IMR-90 (cell line): ENCODE measurements around the gene TTC39C. TPM values are rescaled to one million over a fixed set of nuclear protein-coding genes. Genes with fewer than 3 reads are reported as not detected.

ENCODE experiments used
- ATAC-seq: fragments of 200-7000 bp; cut with Tn5 transposase; 2 replicates; pipeline ENCODE4 v1.9.1; 2020; ENCODE audit warnings: low read depth, mild to moderate bottlenecking, moderate library complexity
- BruUV-seq: library from RNA; stranded (reverse); fragments of 400-500 nt; replicated peaks from 2 replicates; lab custom pipeline; 2021; lab: Mats Ljungman, UMichigan
- CTCF ChIA-PET: fragments of 300-600 bp; formaldehyde crosslinking; extraction: SDS; loops from one replicate; lab custom pipeline; 2021; ENCODE audit warnings: antibody characterized with exemption; lab: Yijun Ruan, JAX
- POLR2A ChIA-PET: fragments of 300-600 bp; sonication (Branson Sonifier 250); formaldehyde crosslinking; loops from one replicate; lab custom pipeline; 2022; ENCODE audit warnings: antibody characterized with exemption; ENCODE audit not compliant: unreplicated experiment; lab: Charles Lee
- DNase-seq: peaks from one replicate; pipeline ENCODE4 v3.0.0; 2013
- H2AFZ ChIP-seq: replicated peaks from 2 replicates; pipeline ENCODE3; 2013; ENCODE audit warnings: low read length, mild to moderate bottlenecking; ENCODE audit not compliant: poor library complexity
- H2AK5ac ChIP-seq: 2 replicates; pipeline ENCODE4 v1.6.1; 2013; ENCODE audit warnings: low read depth, low read length, inconsistent platforms
- H2AK9ac ChIP-seq: replicated peaks from 2 replicates; pipeline ENCODE3; 2013; ENCODE audit warnings: mild to moderate bottlenecking, low read depth, low read length, moderate library complexity; ENCODE audit not compliant: poor library complexity
- H2BK120ac ChIP-seq: 2 replicates; pipeline ENCODE4 v1.6.1; 2013; ENCODE audit warnings: low read depth, low read length, inconsistent platforms
- H2BK15ac ChIP-seq: 3 replicates; pipeline ENCODE4 v1.6.1; 2013; ENCODE audit warnings: low read depth, low read length, inconsistent platforms
- H2BK20ac ChIP-seq: 2 replicates; pipeline ENCODE4 v1.6.1; 2013; ENCODE audit warnings: low read depth, mild to moderate bottlenecking, inconsistent platforms, low read length, moderate library complexity
- H2BK5ac ChIP-seq: 2 replicates; pipeline ENCODE4 v1.6.1; 2013; ENCODE audit warnings: mild to moderate bottlenecking, low read depth, low read length, inconsistent platforms; ENCODE audit not compliant: poor library complexity, severe bottlenecking
- H3K14ac ChIP-seq: replicated peaks from 2 replicates; pipeline ENCODE4 v1.6.1; 2013; ENCODE audit warnings: low read depth, low read length, inconsistent platforms
- H3K18ac ChIP-seq: 2 replicates; pipeline ENCODE4 v1.6.1; 2013; ENCODE audit warnings: low read depth, low read length, control low read depth
- H3K23ac ChIP-seq: 2 replicates; pipeline ENCODE4 v1.6.1; 2013; ENCODE audit warnings: low read depth, low read length, inconsistent platforms
- H3K27ac ChIP-seq: 2 replicates; pipeline ENCODE4 v1.5.1; 2013; ENCODE audit warnings: mild to moderate bottlenecking, control low read depth, low read length; ENCODE audit not compliant: insufficient read depth
- H3K27me3 ChIP-seq: 2 replicates; pipeline ENCODE4 v1.6.1; 2013; ENCODE audit warnings: low read length; ENCODE audit not compliant: control insufficient read depth, insufficient read depth
- H3K36me3 ChIP-seq: 2 replicates; pipeline ENCODE4 v1.6.1; 2013; ENCODE audit warnings: low read length, mixed read lengths; ENCODE audit not compliant: control insufficient read depth, insufficient read depth
- H3K4ac ChIP-seq: 2 replicates; pipeline ENCODE4 v1.6.1; 2013; ENCODE audit warnings: low read depth, low read length, inconsistent platforms
- H3K4me1 ChIP-seq: 2 replicates; pipeline ENCODE4 v1.6.1; 2013; ENCODE audit warnings: low read length, mixed read lengths; ENCODE audit not compliant: control insufficient read depth, insufficient read depth
- H3K4me2 ChIP-seq: 2 replicates; pipeline ENCODE4 v1.6.1; 2013; ENCODE audit warnings: low read depth, mild to moderate bottlenecking, control low read depth, low read length, moderate library complexity
- H3K4me3 ChIP-seq: 2 replicates; pipeline ENCODE4 v1.5.1; 2013; ENCODE audit warnings: low read depth, mild to moderate bottlenecking, control low read depth, low read length, moderate library complexity; ENCODE audit not compliant: insufficient read depth
- H3K56ac ChIP-seq: 2 replicates; pipeline ENCODE4 v1.6.1; 2013; ENCODE audit warnings: low read length, inconsistent platforms; ENCODE audit not compliant: insufficient read depth; ENCODE audit errors: extremely low read depth
- H3K79me1 ChIP-seq, 2 experiments: 2 replicates each; pipeline ENCODE4 v1.6.1; 2013; ENCODE audit warnings: low read length in 2 of 2, inconsistent platforms in 1 of 2, low read depth in 1 of 2
- H3K9ac ChIP-seq: 2 replicates; pipeline ENCODE4 v1.6.1; 2013; ENCODE audit warnings: low read depth, low read length, control low read depth
- H3K9me1 ChIP-seq: 2 replicates; pipeline ENCODE4 v1.6.1; 2013; ENCODE audit warnings: low read length, inconsistent platforms; ENCODE audit not compliant: insufficient read depth
- H3K9me3 ChIP-seq: 2 replicates; pipeline ENCODE4 v1.6.1; 2013; ENCODE audit warnings: low read length; ENCODE audit not compliant: control insufficient read depth, insufficient read depth
- H4K20me1 ChIP-seq: 2 replicates; pipeline ENCODE4 v1.6.1; 2013; ENCODE audit warnings: low read length, inconsistent platforms; ENCODE audit not compliant: insufficient read depth
- H4K5ac ChIP-seq: 2 replicates; pipeline ENCODE4 v1.6.1; 2013; ENCODE audit warnings: mild to moderate bottlenecking, low read depth, low read length, control low read depth
- H4K8ac ChIP-seq, 2 experiments: 2 replicates each; pipeline ENCODE4 v1.6.1; 2013; ENCODE audit warnings: low read depth in 2 of 2, low read length in 2 of 2, control low read depth in 1 of 2, inconsistent platforms in 1 of 2
- H4K91ac ChIP-seq: 2 replicates; pipeline ENCODE4 v1.6.1; 2013; ENCODE audit warnings: low read depth, low read length, inconsistent platforms; ENCODE audit not compliant: insufficient read depth
- CHD1 ChIP-seq: IDR thresholded peaks from 2 replicates; pipeline ENCODE4 v1.6.1; 2012; ENCODE audit warnings: low read depth, low read length, improper control_type of control experiment
- CTCF ChIP-seq: conservative IDR thresholded peaks from 2 replicates; pipeline ENCODE4 v1.5.1; 2012; ENCODE audit warnings: mild to moderate bottlenecking, low read depth, low read length, improper control_type of control experiment
- ELK1 ChIP-seq: fragments of 150-350 bp; IDR thresholded peaks from 2 replicates; pipeline ENCODE4 v1.6.1; 2016; ENCODE audit warnings: low read depth, mild to moderate bottlenecking, low read length, moderate library complexity, borderline replicate concordance
- MXI1 ChIP-seq: IDR thresholded peaks from 2 replicates; pipeline ENCODE4 v1.6.1; 2012; ENCODE audit warnings: low read depth, mild to moderate bottlenecking, low read length, moderate library complexity, borderline replicate concordance
- POLR2A ChIP-seq: IDR thresholded peaks from 2 replicates; pipeline ENCODE4 v1.6.1; 2012; ENCODE audit warnings: mild to moderate bottlenecking, low read depth, low read length
- SMC3 ChIP-seq: fragments of 150-350 bp; IDR thresholded peaks from 2 replicates; pipeline ENCODE4 v1.6.1; 2016; ENCODE audit warnings: low read depth, mild to moderate bottlenecking, antibody characterized with exemption, low read length, moderate library complexity
- USF2 ChIP-seq: fragments of 150-350 bp; IDR thresholded peaks from 2 replicates; pipeline ENCODE4 v1.6.1; 2017; ENCODE audit warnings: mild to moderate bottlenecking, antibody characterized with exemption, low read length, low read depth
- WGBS, 2 experiments: methylation state at CpG; one replicate each; pipeline versions ENCODE4 v1.1.5 to v1.1.7; 2013; ENCODE audit warnings: missing lambda C conversion rate in 2 of 2; ENCODE audit not compliant: insufficient read length in 1 of 2; ENCODE audit errors: extremely low coverage in 2 of 2; 5-methylcytosine and 5-hydroxymethylcytosine counted together
- dilution Hi-C: fragments of 300-500 bp; cut with HindIII; formaldehyde crosslinking; loops from one replicate; pipeline ENCODE4 v1.14.3; 2018; ENCODE audit warnings: low sequenced_read_pairs; ENCODE audit not compliant: unreplicated experiment
- in situ Hi-C: fragments of 300-500 bp; cut with MboI; formaldehyde crosslinking; loops from 3 replicates; pipeline ENCODE4 v1.14.3; 2019; ENCODE audit warnings: low sequenced_read_pairs, inconsistent platforms, mixed read lengths
- intact Hi-C: fragments of 100-400 bp; cut with micrococcal nuclease; formaldehyde crosslinking; loops from 2 replicates; pipeline ENCODE4 v1.10.0; 2022
- polyA plus RNA-seq, 3 experiments: library from polyadenylated mRNA; depleted of rRNA; stranded (reverse); fragments of >200 nt; gene quantifications; 2 replicates each; pipeline ENCODE4 v1.2.3, GENCODE V29; 2012; ENCODE audit warnings: low replicate concordance in 1 of 3
- total RNA-seq: library from RNA; depleted of rRNA; stranded (reverse); fragments of >200 nt; gene quantifications from 2 replicates; pipeline ENCODE4 v1.2.3, GENCODE V29; 2012

The TTC39C gene
- total and polyA plus RNA-seq, 2 of the 4 experiments (the other 2 are of a cell fraction) = 8.0 to 20.8 TPM

GRCh38 chr18:24000613-24001490 lies 13.7 kb upstream of the TTC39C start:
- WGBS, 2 experiments = 94% methylated on average over 3 of the region's 8 CpGs; no CpG with 5 or more reads in 1 of the 2 experiments
- H2AK9ac ChIP-seq = no peak overlapping the region
- no TSS peak for BruUV-seq
- H3K9me3 ChIP-seq = no peaks in the 10 kb centered on the region
- intact Hi-C loops (no loop called here), in situ Hi-C loops (no loop called here), dilution Hi-C loops (no loop called here)
- DNase-seq (no peak), ATAC-seq (no peak)
- H4K20me1 ChIP-seq = no peaks in the 10 kb centered on the region
- no peak overlapping the region for H3K23ac ChIP-seq
- no peak overlapping the region for H4K5ac ChIP-seq
- H3K4me1 ChIP-seq = peaks cover 3% of the 10 kb centered on the region; the same call in 1 of the 2 replicates
- no peak overlapping the region for H2AK5ac ChIP-seq
- H2AFZ ChIP-seq = no peak overlapping the region
- no peak overlapping the region for H3K4ac ChIP-seq
- no peak overlapping the region for H3K56ac ChIP-seq
- H3K14ac ChIP-seq = no peak overlapping the region
- no peak overlapping the region for H2BK120ac ChIP-seq
- H3K9ac ChIP-seq = no peak overlapping the region
- H3K36me3 ChIP-seq = no peaks in the 10 kb centered on the region
- ChIA-PET POLR2A (no interaction called here), CTCF (no interaction called here)
- H4K91ac ChIP-seq = no peak overlapping the region
- no peak overlapping the region for H4K8ac ChIP-seq
- no peak overlapping the region for H3K27ac ChIP-seq
- H2BK5ac ChIP-seq = no peak overlapping the region
- TF ChIP-seq USF2 = no peak
- no peak for TF ChIP-seq SMC3
- TF ChIP-seq CHD1 = no peak
- no peak for TF ChIP-seq POLR2A
- no peak for TF ChIP-seq MXI1
- no peak for TF ChIP-seq ELK1
- TF ChIP-seq CTCF = no peak
- no peak overlapping the region for H3K4me2 ChIP-seq
- no peaks in the 10 kb centered on the region for H3K79me1 ChIP-seq
- H3K4me3 ChIP-seq = no peak overlapping the region
- H2BK15ac ChIP-seq = no peak overlapping the region
- no peaks in the 10 kb centered on the region for H3K27me3 ChIP-seq
- H3K9me1 ChIP-seq = 0 out of 2 replicates have a peak, but pooled peaks cover 3% of the 10 kb centered on the region
- H2BK20ac ChIP-seq = no peak overlapping the region
- H3K18ac ChIP-seq = no peak overlapping the region
